ENCODE data around the gene EPB41L5.

GRCh38 chr2:120017201-120017600 is 4.3 kb downstream of the EPB41L5 start:
- TF ChIP-seq CTCF (IDR thresholded peaks at IDR 0.05) (no peak), POLR2A (IDR thresholded peaks at IDR 0.05) (no peak), POLR2AphosphoS5 (IDR thresholded peaks at IDR 0.05) (no peak)

Measured in breast epithelium (tissue), 3 donors.